ENCODE results near the gene SNRPA1.
A peak's percentile ranks its signal among the peaks of the same experiment; 100 is the strongest.

SNRPA1 gene

DNA sequence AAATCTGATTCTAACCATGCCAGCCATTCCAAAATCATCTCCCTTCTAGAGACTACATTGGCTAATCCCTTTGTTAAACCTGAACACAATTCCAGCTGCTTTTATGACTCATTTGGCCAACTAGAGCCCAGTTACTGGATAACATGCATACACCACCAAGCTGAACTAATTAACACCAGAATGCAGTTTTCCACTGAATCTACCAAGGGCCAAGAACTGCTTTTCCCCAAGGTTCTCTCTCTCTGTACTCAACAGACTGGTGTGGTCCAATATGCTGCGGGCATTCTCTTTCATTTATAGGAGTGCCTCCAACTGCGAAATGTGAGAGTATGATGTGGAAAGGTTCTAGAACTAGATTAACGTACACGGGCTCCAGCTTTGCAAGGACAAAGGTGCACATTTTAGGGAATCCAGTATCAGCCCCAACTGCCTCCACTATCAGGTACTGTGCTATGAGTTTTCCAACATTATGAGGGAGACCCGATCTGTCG, 44.7 kb downstream of the SNRPA1 start:
- H3K4me3 ChIP-seq (ENCODE audit: low read length), result peak overlapping the region; percentile 68
- no peak for DNase-seq (ENCODE audit: low read depth, low spot score)

GRCh38 chr15:101248274-101248673, 46.8 kb downstream of the SNRPA1 start:
- no peak overlapping the region for H3K4me3 ChIP-seq (ENCODE audit: low read length)
- DNase-seq (ENCODE audit: low read depth, low spot score), result no peak

- no peak overlapping the region for H3K4me3 ChIP-seq (ENCODE audit: low read length)
- no peak for DNase-seq (ENCODE audit: low read depth, low spot score)
These were observed 48.0 kb downstream of the SNRPA1 start for GRCh38 chr15:101246824-101247745.

- H3K4me3 ChIP-seq (ENCODE audit: low read length), result no peak overlapping the region
These were observed 48.7 kb downstream of the SNRPA1 start for GRCh38 chr15:101246391-101246790.

DNA sequence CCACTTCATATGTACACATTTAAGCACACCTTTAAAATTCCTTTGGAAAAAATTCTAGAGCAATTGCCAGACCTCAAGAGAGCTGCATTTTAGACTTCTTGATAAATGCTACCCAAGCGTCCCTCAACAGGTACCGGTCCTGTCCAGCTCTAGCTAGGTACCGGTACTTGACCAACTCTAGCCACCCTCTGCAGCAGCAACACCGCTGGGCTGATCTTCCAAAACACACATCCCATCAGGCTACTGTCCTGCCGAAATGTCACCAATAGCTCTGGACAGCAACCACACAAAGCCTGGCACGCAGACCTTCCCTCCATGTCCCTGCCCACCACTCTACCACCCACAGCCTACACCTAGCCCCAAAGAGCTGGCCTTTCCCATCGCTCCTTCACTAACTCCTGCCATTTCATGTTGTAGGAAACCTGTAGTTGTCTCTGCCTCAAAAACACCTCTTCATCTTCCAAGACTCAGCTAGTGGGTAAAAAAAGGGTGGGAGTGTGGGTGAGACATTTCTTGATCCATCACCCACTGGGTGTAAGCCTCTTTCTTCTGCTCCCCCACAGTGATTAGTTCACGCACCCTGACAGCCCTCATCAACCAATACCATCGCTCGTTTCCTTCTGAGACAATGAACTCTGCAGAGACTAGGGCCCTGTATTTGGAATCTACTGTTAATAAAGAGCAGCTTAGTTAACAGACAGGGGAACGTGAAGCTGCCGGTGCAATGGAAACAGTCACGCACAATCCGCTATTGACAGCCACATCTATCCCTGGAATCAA, 50.0 kb downstream of the SNRPA1 start:
- H3K4me3 ChIP-seq (ENCODE audit: low read length), result peak overlapping the region; percentile 41
- no peak for DNase-seq (ENCODE audit: low read depth, low spot score)

More at GRCh38 chr15:101246391-101246790, 48.7 kb downstream of the SNRPA1 start:
- no peak for DNase-seq (ENCODE audit: low read depth, low spot score)

- peak; percentile 67 for DNase-seq (ENCODE audit: low read depth, low spot score)
- H3K4me3 ChIP-seq (ENCODE audit: low read length), result peak overlapping the region; percentile 41
These were observed 50.8 kb downstream of the SNRPA1 start for GRCh38 chr15:101244036-101244781.

DNA sequence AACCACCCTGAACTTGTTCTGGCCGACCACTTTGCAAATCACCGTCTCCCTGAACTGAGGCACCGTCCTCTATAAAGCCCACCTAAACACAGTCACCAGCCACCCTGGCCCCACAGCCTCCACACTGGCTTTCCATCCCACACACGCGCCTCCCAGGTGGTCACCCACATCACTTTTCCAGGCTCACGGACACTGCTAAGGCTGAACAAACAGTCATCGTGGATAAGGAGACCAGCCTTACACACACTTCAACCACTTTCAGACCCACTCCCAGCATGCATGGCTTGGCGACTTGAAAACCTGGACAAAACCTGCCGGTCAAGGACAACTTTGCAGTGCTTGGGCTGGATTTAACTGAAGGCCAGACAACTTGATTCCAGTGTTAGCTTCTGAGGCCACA, 51.6 kb downstream of the SNRPA1 start:
- H3K4me3 ChIP-seq (ENCODE audit: low read length), result no peak overlapping the region
- no peak for DNase-seq (ENCODE audit: low read depth, low spot score)

DNA sequence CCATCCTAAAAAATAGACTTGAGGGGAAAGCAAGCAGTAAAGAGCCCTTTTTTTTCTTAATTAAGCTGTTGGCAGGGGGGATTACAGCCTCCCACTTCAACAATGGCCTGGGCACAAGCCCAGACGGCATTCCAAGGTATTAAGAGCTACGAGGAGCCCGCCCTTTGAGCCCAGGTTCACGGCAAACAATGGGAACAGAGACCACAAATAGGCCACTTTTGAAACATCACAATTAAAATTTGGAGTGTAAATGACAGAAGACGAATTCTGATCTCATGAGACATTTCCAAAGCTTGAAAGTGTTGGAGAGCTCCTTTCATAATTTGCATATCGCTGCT, 52.1 kb downstream of the SNRPA1 start:
- peak overlapping the region; percentile 36 for H3K4me3 ChIP-seq (ENCODE audit: low read length)
- no peak for DNase-seq (ENCODE audit: low read depth, low spot score)

DNA sequence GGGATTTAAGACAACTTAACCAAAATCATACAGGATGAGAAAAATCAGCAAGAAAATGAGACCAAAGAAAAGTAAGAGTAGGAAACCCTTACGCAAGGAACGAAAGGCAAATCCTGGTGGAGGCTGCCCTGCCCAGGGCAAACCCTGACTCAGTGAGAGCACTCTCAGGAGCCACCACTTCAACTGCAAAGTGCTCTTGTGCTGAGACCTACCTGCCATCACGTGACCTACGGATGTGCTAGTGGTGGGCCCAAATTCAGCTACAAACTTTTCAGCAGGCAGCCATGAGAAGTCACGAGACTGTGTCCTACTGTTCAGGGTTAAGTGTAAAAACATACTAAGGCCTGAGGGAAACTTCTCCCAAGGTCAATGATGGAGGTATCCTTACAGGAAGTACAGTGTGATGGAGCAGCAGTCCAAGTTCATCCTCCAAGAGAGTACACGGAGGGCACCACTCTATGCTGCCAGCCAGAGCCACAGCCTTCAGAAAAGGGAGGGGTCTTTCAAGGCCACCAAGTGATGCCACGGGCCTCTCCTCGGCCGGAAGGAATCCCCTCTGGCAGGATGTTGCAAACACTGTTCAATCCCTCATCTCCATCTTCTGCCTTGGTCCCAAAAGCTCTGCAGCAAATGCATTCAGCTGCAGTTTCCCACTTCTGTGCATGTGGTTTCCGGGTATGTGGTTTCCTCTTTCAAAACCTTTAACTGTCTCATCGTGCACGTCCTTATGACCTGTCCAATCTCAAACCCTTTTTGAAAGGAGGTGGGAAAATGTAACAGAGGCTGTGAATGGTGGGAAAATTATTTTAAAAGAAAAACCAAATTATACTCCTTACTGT, 52.7 kb downstream of the SNRPA1 start:
- DNase-seq (ENCODE audit: low read depth, low spot score), result peak; percentile 95
- peak overlapping the region; percentile 36 for H3K4me3 ChIP-seq (ENCODE audit: low read length)

DNA sequence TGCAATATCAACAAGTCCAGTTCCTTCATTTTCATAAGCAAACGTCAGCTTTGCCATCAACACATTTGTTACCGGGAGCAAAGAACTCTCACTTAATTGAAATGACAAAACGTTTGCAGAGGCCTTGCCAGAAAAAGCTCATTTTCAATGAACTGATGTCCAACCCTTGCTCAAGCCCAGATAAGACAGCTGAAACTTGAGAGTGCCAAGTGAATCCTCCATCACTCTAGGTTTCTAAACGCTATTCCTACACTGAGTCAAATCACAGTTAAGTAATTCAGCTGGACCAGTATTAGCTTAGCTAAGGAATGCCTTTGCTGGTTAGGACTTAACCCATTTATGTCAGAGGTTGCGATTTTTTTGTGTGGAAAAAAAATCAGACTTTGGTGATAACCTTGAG, 54.7 kb downstream of the SNRPA1 start:
- no peak overlapping the region for H3K4me3 ChIP-seq (ENCODE audit: low read length)

GRCh38 chr15:101239724-101240136, 55.3 kb downstream of the SNRPA1 start:
- H3K4me3 ChIP-seq (ENCODE audit: low read length), result peak overlapping the region; percentile 22
- peak; percentile 35 for DNase-seq (ENCODE audit: low read depth, low spot score)

More for the DNA sequence above, 54.7 kb downstream of the SNRPA1 start:
- DNase-seq (ENCODE audit: low read depth, low spot score), result no peak

DNA sequence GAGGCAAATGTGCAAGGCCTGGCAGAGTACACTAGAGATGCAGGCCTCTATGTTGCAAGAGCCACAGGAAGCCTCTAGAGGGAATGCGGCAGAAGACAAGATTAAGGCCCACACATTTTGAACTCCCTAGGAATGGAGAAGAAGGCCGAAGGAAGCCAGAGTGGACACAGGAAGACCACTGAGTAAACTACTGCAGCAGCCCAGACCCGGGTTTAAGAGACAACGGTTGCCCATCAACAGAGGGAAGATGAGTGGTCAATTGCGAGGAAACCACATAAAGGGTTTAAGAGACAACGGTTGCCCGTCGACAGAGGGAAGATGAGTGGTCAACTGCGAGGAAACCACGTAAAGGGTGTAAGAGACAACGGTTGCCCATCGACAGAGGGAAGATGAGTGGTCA, 57.8 kb downstream of the SNRPA1 start:
- no peak for DNase-seq (ENCODE audit: low read depth, low spot score)
- H3K4me3 ChIP-seq (ENCODE audit: low read length), result no peak overlapping the region

DNA sequence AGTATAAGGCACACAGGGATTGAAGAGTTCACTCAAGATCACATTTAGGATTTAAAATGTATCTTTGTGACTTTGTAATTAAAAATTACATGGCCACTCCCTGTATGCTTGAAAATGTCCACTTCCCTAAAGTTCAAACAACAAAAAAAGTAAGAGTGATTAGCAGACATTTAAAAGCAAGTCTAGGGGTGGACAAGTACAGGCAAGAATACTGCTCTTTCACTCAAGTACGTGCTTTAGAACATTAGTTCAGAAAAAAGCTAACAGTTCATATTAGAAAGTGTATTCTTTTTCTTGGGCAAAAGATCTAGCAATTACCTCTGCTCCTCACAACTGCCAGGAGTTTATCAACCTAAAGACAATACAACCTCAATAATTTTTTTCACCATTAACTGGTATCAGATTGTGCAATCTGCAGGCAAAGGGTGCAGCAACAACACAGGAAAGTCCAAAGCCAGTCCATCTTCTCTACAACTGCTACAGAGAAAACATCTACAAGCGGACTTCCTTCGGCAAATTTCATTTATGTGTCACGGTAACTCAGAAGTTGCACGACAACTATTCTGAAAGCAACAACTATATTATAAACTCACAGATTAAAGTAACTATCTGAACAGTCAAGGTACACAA, 61.3 kb downstream of the SNRPA1 start:
- no peak overlapping the region for H3K4me3 ChIP-seq (ENCODE audit: low read length)
- DNase-seq (ENCODE audit: low read depth, low spot score), result no peak

- no peak overlapping the region for H3K4me3 ChIP-seq (ENCODE audit: low read length)
- DNase-seq (ENCODE audit: low read depth, low spot score), result no peak
These were observed 62.4 kb downstream of the SNRPA1 start for GRCh38 chr15:101232677-101233076.
